ENCODE measurements around the gene FANCE. TPM values are rescaled to one million over a fixed set of nuclear protein-coding genes. Genes with fewer than 3 reads are reported as not detected.

The FANCE gene
- total RNA-seq, 1 experiment from 2014 or later: 28.0 TPM

- H3K27me3 ChIP-seq: no peaks in the 10 kb centered on the region
- no peak for DNase-seq
- H3K9me3 ChIP-seq: 0 out of 2 replicates have a peak, but pooled peaks cover 2% of the 10 kb centered on the region
- H3K4me3 ChIP-seq: no peak overlapping the region
- H3K36me3 ChIP-seq: peaks cover 46% of the 10 kb centered on the region
These were observed 21.1 kb downstream of the FANCE start for GRCh38 chr6:35473075-35473849.

- DNase-seq: no peak
- H3K27me3 ChIP-seq: no peaks in the 10 kb centered on the region
- H3K9me3 ChIP-seq: no peaks in the 10 kb centered on the region
- no peak overlapping the region for H3K4me3 ChIP-seq
- peaks cover 41% of the 10 kb centered on the region for H3K36me3 ChIP-seq
These were observed 21.7 kb downstream of the FANCE start for GRCh38 chr6:35473850-35474130.

- Histone ChIP-seq H3K27me3 (no peaks in the 10 kb centered on the region), H3K36me3 (peaks cover 35% of the 10 kb centered on the region), H3K9me3 (no peaks in the 10 kb centered on the region), H3K4me3 (no peak overlapping the region)
- DNase-seq: no peak
These were observed 22.2 kb downstream of the FANCE start for GRCh38 chr6:35474131-35474941.

GRCh38 chr6:35474942-35475570 lies 22.9 kb downstream of the FANCE start:
- Histone ChIP-seq H3K27me3 (no peaks in the 10 kb centered on the region), H3K4me3 (no peak overlapping the region), H3K9me3 (no peaks in the 10 kb centered on the region), H3K36me3 (peaks cover 28% of the 10 kb centered on the region)
- no peak for DNase-seq

GRCh38 chr6:35475573-35475972 lies 23.4 kb downstream of the FANCE start:
- Histone ChIP-seq H3K9me3 (no peaks in the 10 kb centered on the region), H3K4me3 (no peak overlapping the region), H3K36me3 (peaks cover 23% of the 10 kb centered on the region), H3K27me3 (no peaks in the 10 kb centered on the region)
- no peak for DNase-seq

GRCh38 chr6:35476004-35476403 lies 23.9 kb downstream of the FANCE start:
- DNase-seq: no peak
- H3K9me3 ChIP-seq: no peaks in the 10 kb centered on the region
- peaks cover 19% of the 10 kb centered on the region for H3K36me3 ChIP-seq
- H3K27me3 ChIP-seq: no peaks in the 10 kb centered on the region
- no peak overlapping the region for H3K4me3 ChIP-seq

GRCh38 chr6:35477028-35477427 lies 24.9 kb downstream of the FANCE start:
- H3K4me3 ChIP-seq: no peak overlapping the region
- H3K36me3 ChIP-seq: peaks cover 8% of the 10 kb centered on the region
- DNase-seq: no peak
- no peaks in the 10 kb centered on the region for H3K27me3 ChIP-seq
- H3K9me3 ChIP-seq: no peaks in the 10 kb centered on the region

GRCh38 chr6:35477551-35478179 lies 25.5 kb downstream of the FANCE start:
- H3K36me3 ChIP-seq: peaks cover 3% of the 10 kb centered on the region; the same call in 1 of the 2 replicates
- H3K9me3 ChIP-seq: no peaks in the 10 kb centered on the region
- no peaks in the 10 kb centered on the region for H3K27me3 ChIP-seq
- no peak overlapping the region for H3K4me3 ChIP-seq
- DNase-seq: no peak

- Histone ChIP-seq H3K36me3 (peaks cover 3% of the 10 kb centered on the region; the same call in 1 of the 2 replicates), H3K27me3 (no peaks in the 10 kb centered on the region), H3K4me3 (no peak overlapping the region), H3K9me3 (no peaks in the 10 kb centered on the region)
- DNase-seq: no peak
These were observed 26.1 kb downstream of the FANCE start for GRCh38 chr6:35478259-35478658.

GRCh38 chr6:35480176-35480575 lies 28.0 kb downstream of the FANCE start:
- peaks cover 3% of the 10 kb centered on the region; the same call in 1 of the 2 replicates for H3K36me3 ChIP-seq
- no peaks in the 10 kb centered on the region for H3K9me3 ChIP-seq
- no peak overlapping the region for H3K4me3 ChIP-seq
- H3K27me3 ChIP-seq: no peaks in the 10 kb centered on the region
- DNase-seq: no peak

- no peaks in the 10 kb centered on the region for H3K27me3 ChIP-seq
- no peak for DNase-seq
- H3K9me3 ChIP-seq: no peaks in the 10 kb centered on the region
- no peak overlapping the region for H3K4me3 ChIP-seq
- peaks cover 4% of the 10 kb centered on the region for H3K36me3 ChIP-seq
These were observed 29.1 kb downstream of the FANCE start for GRCh38 chr6:35481226-35481625.

GRCh38 chr6:35483062-35483461 lies 30.9 kb downstream of the FANCE start:
- Histone ChIP-seq H3K27me3 (no peaks in the 10 kb centered on the region), H3K9me3 (no peaks in the 10 kb centered on the region), H3K36me3 (peaks cover 4% of the 10 kb centered on the region), H3K4me3 (no peak overlapping the region)
- no peak for DNase-seq

GRCh38 chr6:35483490-35483889 lies 31.4 kb downstream of the FANCE start:
- no peak overlapping the region for H3K4me3 ChIP-seq
- H3K36me3 ChIP-seq: peaks cover 4% of the 10 kb centered on the region
- no peaks in the 10 kb centered on the region for H3K27me3 ChIP-seq
- DNase-seq: no peak
- H3K9me3 ChIP-seq: no peaks in the 10 kb centered on the region

GRCh38 chr6:35483893-35484645 lies 31.9 kb downstream of the FANCE start:
- H3K36me3 ChIP-seq: peaks cover 4% of the 10 kb centered on the region
- no peaks in the 10 kb centered on the region for H3K9me3 ChIP-seq
- no peak for DNase-seq
- H3K27me3 ChIP-seq: no peaks in the 10 kb centered on the region
- no peak overlapping the region for H3K4me3 ChIP-seq

- no peaks in the 10 kb centered on the region for H3K9me3 ChIP-seq
- H3K27me3 ChIP-seq: no peaks in the 10 kb centered on the region
- H3K36me3 ChIP-seq: peaks cover 4% of the 10 kb centered on the region
- DNase-seq: peak; percentile 36
- H3K4me3 ChIP-seq: no peak overlapping the region
These were observed 32.8 kb downstream of the FANCE start for GRCh38 chr6:35484921-35485392.

- peak; percentile 41 for DNase-seq
- Histone ChIP-seq H3K27me3 (no peaks in the 10 kb centered on the region), H3K36me3 (peaks cover 4% of the 10 kb centered on the region), H3K4me3 (no peak overlapping the region), H3K9me3 (no peaks in the 10 kb centered on the region)
These were observed 33.3 kb downstream of the FANCE start for GRCh38 chr6:35485402-35485877.
